Measurements from ENCODE around the gene EEPD1.

Gene EEPD1

GRCh38 chr7:36191292-36191920 lies 38.4 kb downstream of the EEPD1 start:
- DNase-seq (ENCODE audit: low spot score), result no peak

GRCh38 chr7:36192053-36192824 lies 39.2 kb downstream of the EEPD1 start:
- no peak for DNase-seq (ENCODE audit: low spot score)

- DNase-seq (ENCODE audit: low spot score), result no peak
These were observed 39.8 kb downstream of the EEPD1 start for GRCh38 chr7:36192877-36193276.

GRCh38 chr7:36198854-36199266 lies 45.8 kb downstream of the EEPD1 start:
- no peak for DNase-seq (ENCODE audit: low spot score)

GRCh38 chr7:36199329-36199728 lies 46.3 kb downstream of the EEPD1 start:
- DNase-seq (ENCODE audit: low spot score), result no peak

GRCh38 chr7:36201122-36201723 lies 48.2 kb downstream of the EEPD1 start:
- DNase-seq (ENCODE audit: low spot score), result no peak

GRCh38 chr7:36202398-36202797 lies 49.3 kb downstream of the EEPD1 start:
- no peak for DNase-seq (ENCODE audit: low spot score)

- DNase-seq (ENCODE audit: low spot score), result no peak
These were observed 50.2 kb downstream of the EEPD1 start for GRCh38 chr7:36203071-36203790.

GRCh38 chr7:36204044-36204663 lies 51.1 kb downstream of the EEPD1 start:
- DNase-seq (ENCODE audit: low spot score), result no peak

- no peak for DNase-seq (ENCODE audit: low spot score)
These were observed 52.0 kb downstream of the EEPD1 start for GRCh38 chr7:36204929-36205635.

- DNase-seq (ENCODE audit: low spot score), result no peak
These were observed 52.7 kb downstream of the EEPD1 start for GRCh38 chr7:36205803-36206202.

- no peak for DNase-seq (ENCODE audit: low spot score)
These were observed 54.6 kb downstream of the EEPD1 start for GRCh38 chr7:36207451-36208291.

- no peak for DNase-seq (ENCODE audit: low spot score)
These were observed 55.4 kb downstream of the EEPD1 start for GRCh38 chr7:36208426-36208825.

GRCh38 chr7:36208997-36209813 lies 56.2 kb downstream of the EEPD1 start:
- no peak for DNase-seq (ENCODE audit: low spot score)

- no peak for DNase-seq (ENCODE audit: low spot score)
These were observed 56.7 kb downstream of the EEPD1 start for GRCh38 chr7:36209814-36210183.

GRCh38 chr7:36210291-36210922 lies 57.4 kb downstream of the EEPD1 start:
- no peak for DNase-seq (ENCODE audit: low spot score)

GRCh38 chr7:36214608-36215456 lies 61.8 kb downstream of the EEPD1 start:
- no peak for DNase-seq (ENCODE audit: low spot score)

- DNase-seq (ENCODE audit: low spot score), result no peak
These were observed 62.4 kb downstream of the EEPD1 start for GRCh38 chr7:36215457-36215765.

All from COLO829 (cell line).